GM13976 (cell line): Measurements from ENCODE around the gene BLOC1S3.

Experiments
- DNase-seq: peaks from one replicate; pipeline ENCODE4 v3.0.0; 2012; ENCODE audit warnings: low spot score
- in situ Hi-C: fragments of 300-500 bp; cut with MboI; formaldehyde crosslinking; loops from one replicate; pipeline ENCODE4 v1.12.0; 2022; ENCODE audit warnings: low sequenced_read_pairs, mixed read lengths, inconsistent platforms; ENCODE audit not compliant: unreplicated experiment
- TF ChIP-seq, protein P1 (sequence below): IDR thresholded peaks from 2 replicates; pipeline ENCODE4 v1.5.1; 2012; ENCODE audit warnings: borderline replicate concordance, mild to moderate bottlenecking; ENCODE audit not compliant: insufficient read depth; ENCODE audit errors: extremely low read depth, missing control alignments, control extremely low read depth

BLOC1S3 gene

DNA sequence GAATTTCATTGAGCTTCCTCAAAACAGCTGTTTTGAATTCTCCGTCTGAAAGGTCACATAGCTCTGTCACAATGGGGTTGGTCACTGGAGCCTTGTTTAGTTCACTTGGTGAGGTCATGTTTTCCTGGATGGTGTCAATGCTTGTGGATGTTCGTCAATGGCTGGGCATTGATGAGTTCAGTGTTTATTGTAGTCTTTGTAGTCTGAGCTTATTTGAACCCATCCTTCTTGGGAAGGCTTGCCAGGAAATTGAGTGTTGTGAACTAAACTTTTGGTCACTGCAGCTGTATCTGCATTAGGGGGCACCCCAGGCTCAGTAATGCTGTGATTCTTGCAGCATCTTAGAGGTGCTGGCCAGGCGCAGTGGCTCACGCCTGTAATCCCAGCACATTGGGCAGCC is 22.0 kb downstream of the BLOC1S3 start:
- DNase-seq: no peak
- TF ChIP-seq, protein P1, sequence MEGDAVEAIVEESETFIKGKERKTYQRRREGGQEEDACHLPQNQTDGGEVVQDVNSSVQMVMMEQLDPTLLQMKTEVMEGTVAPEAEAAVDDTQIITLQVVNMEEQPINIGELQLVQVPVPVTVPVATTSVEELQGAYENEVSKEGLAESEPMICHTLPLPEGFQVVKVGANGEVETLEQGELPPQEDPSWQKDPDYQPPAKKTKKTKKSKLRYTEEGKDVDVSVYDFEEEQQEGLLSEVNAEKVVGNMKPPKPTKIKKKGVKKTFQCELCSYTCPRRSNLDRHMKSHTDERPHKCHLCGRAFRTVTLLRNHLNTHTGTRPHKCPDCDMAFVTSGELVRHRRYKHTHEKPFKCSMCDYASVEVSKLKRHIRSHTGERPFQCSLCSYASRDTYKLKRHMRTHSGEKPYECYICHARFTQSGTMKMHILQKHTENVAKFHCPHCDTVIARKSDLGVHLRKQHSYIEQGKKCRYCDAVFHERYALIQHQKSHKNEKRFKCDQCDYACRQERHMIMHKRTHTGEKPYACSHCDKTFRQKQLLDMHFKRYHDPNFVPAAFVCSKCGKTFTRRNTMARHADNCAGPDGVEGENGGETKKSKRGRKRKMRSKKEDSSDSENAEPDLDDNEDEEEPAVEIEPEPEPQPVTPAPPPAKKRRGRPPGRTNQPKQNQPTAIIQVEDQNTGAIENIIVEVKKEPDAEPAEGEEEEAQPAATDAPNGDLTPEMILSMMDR: no peak
- in situ Hi-C loops: no loop called here

DNA sequence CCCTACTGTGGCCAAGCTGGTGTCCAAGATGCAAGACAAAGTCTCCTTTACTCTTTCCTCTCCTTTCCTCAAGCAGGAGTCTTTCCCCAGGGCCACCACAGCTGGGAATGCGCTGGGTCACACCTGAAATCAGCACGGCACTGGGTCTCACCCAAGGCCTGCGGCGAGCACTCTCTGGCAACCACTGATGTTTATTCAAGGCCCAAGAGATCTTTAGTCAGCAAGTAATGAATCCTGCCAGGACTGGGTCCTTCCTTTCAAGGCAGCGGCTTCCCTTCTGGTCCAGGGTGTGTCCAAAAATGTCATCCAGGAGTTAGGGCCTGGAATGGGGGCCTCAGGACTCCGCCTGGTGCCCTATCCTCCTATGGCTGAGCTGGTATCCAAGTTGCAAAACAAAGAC is 24.1 kb downstream of the BLOC1S3 start:
- TF ChIP-seq, protein P1: no peak
- in situ Hi-C loops: no loop called here
- DNase-seq: no peak

DNA sequence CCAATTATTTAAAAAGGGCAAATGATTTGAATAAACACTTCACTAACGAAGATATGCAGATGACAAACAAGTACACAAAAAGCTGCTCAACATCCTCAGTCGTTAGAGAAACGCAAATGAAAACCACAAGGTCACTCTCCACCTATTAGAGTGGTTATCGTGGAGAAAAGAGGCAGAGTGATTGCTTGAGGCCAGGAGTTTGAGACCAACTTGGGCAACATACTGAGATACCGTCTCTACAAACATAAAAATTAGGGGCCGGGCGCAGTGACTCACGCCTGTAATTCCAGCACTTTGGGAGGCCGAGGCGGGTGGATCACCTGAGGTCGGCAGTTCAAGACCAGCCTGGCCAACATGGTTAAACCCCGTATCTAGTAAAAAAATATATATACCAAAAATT is 27.2 kb downstream of the BLOC1S3 start:
- TF ChIP-seq, protein P1: no peak
- in situ Hi-C loops: no loop called here
- DNase-seq: no peak

DNA sequence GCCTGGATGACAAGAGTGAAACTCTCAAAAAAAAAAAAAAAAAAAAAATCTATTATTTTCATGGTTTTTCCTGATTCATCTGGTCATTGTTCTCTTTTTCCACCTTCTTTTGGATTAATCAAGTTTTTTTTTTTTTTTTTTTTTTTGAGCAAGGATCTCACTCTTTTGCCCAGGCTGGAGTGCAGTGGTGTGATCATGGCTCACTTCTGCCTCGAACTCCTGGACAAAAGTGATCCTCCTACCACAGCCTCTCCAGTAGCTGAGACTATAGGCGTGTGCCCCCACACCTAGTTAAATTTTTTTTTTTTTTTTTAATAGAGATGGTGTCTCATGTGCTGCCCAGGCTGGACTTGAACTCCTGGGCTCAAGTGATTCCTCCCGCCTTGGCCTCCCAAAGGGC is 27.7 kb downstream of the BLOC1S3 start:
- TF ChIP-seq, protein P1: no peak
- in situ Hi-C loops: no loop called here

DNA sequence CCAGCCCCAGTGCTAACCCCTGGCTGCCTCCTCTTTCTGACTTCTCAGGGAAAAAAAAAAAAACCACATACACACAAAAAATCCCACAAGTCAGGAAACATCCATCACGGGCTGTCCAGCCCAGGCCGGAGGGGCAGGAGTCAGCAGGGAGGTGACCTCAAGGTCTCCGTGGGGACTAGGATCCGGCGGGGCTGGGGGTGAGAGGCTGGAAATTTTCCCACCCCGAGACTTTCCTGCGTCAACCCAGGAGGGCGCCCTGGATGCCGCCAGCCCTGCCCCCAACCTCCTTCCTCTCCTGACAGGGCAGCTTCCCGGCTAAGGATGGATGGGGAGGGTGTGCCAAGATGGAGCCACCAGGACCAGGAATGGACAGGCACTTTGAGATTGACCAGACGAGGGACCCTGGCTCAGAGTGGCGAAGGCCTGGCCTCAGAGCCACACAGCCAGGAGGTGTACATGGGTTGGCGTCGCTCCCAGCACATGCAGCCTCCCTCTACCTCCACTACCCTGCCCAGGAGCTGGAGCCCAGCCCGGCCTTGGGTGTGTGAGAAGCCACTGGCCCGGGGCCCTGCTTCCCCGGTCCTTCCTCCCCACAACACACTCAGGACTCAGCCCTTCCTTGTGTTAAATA is 33.3 kb downstream of the BLOC1S3 start:
- DNase-seq: no peak
- TF ChIP-seq, protein P1: no peak
- in situ Hi-C loops: no loop called here

More for the DNA sequence above, 27.7 kb downstream of the BLOC1S3 start:
- DNase-seq: no peak

DNA sequence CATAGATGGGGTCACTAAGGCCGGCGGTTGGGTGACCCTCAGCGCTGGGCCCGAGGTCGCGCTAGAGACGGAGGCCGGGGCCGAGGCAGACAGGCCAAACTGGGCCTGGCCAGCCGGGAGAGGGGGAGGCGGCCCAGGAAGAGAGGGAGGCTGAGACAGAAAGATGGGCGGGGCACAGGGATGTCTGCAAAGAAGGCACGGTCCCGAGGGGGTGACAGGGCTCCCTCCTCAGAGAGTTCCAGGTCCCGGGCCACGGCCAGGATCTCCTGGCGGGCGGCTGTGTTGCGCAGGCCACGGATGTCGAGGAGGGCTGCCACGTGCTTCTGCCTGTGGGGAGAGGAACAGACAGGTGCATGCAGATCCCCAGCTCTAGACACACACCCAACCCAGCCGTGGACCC is 34.4 kb downstream of the BLOC1S3 start:
- in situ Hi-C loops: no loop called here
- DNase-seq: no peak

More for the DNA sequence above, 34.4 kb downstream of the BLOC1S3 start:
- TF ChIP-seq, protein P1: no peak
